Measurements from ENCODE around the gene ADAMTS1. TPM values are rescaled to one million over a fixed set of nuclear protein-coding genes. Genes with fewer than 3 reads are reported as not detected.

The ADAMTS1 gene
- polyA plus RNA-seq, 3 donors = 0.01 TPM; not detected in 2

GRCh38 chr21:26795412-26795805, 49.8 kb downstream of the ADAMTS1 start:
- Histone ChIP-seq H3K4me1 (ENCODE audit: control insufficient read depth in 1 of 2, insufficient read depth in 2 of 2, low read length in 2 of 2) (no peaks in the 10 kb centered on the region), H2AFZ (ENCODE audit: insufficient read depth, low read depth, low read length, poor library complexity, severe bottlenecking) (no peak overlapping the region), H3K9ac (ENCODE audit: insufficient read depth, low read length, poor library complexity, severe bottlenecking) (no peak overlapping the region), H3K36me3 (replicated peaks in 1 of 2; ENCODE audit: control insufficient read depth in 1 of 2, insufficient read depth in 2 of 2, low read length in 2 of 2) (no peaks in the 10 kb centered on the region), H4K20me1 (ENCODE audit: insufficient read depth, low read length) (no peaks in the 10 kb centered on the region), H3K27ac (ENCODE audit: low read depth in 1 of 2, low read length in 2 of 2) (no peak overlapping the region), H3K4me2 (replicated peaks; ENCODE audit: extremely low read depth, low read length, poor library complexity, severe bottlenecking) (no peak overlapping the region), H3K4me3 (replicated peaks in 1 of 3; ENCODE audit: low read depth in 2 of 3, low read length in 3 of 3) (no peak overlapping the region), H3K79me2 (ENCODE audit: insufficient read depth, low read length) (no peaks in the 10 kb centered on the region), H3K27me3 (ENCODE audit: control insufficient read depth in 2 of 2, insufficient read depth in 2 of 2, low read length in 2 of 2) (no peaks in the 10 kb centered on the region), H3K9me3 (replicated peaks in 1 of 2; ENCODE audit: control insufficient read depth in 1 of 2, insufficient read depth in 1 of 2, low read length in 2 of 2) (no peaks in the 10 kb centered on the region)
- Mint-ChIP-seq H3K27me3 (ENCODE audit: low read depth in 3 of 3) (peaks cover 0 to 1% (median 0%) of the 10 kb centered on the region in 3 donors), H3K36me3 (no peaks in the 10 kb centered on the region), H3K4me1 (no peaks in the 10 kb centered on the region), H3K4me3 (no peak overlapping the region), H3K27ac (no peak overlapping the region), H3K9me3 (peaks cover 0 to 8% (median 3%) of the 10 kb centered on the region in 7 donors)
- intact Hi-C loops (cut with micrococcal nuclease) = no loop called here
- no peak for TF ChIP-seq CTCF (IDR thresholded peaks at IDR 0.05)
- no peak for DNase-seq
- 95% methylated on average over 7 of the region's 10 CpGs for WGBS (ENCODE audit: insufficient coverage)

DNA sequence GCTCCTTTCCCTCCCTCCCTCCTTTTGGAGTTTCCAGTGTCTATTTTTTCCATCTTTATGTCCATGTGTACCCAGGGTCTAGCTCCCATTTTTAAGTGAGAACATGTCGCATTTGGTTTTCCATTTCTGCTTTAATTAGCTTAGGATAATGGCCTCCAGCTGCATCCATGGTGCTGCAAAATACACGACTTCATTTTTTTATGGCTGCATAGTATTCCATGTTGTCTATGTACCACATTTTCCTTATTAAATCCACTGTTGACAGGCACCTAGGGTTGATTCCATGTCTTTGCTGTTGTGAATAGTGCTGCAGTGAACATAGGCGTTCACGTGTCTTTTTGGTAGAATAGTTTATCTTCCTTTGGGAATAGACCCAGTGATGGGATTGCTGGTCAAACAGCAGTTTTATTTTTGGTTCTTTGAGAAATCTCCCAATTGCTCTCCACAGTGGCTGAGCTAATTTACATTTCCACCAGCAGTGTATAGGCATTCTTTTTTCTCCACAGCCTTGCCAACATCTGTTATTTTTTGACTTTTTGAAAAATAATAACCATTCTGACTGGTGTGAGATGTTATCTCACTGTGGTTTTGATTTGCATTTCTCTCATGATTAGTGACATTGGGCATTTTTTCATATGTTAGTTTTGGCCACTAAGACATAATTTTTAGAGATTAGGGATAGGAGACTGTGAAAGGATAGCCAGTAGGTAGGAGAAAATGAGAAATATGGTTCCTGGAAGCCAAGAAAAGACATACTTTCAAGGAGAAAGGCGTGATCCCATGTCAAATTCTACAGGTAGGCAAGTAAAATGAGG, 50.4 kb downstream of the ADAMTS1 start:
- no peak overlapping the region for H2AFZ ChIP-seq (ENCODE audit: insufficient read depth, low read depth, low read length, poor library complexity, severe bottlenecking)
- no peaks in the 10 kb centered on the region for H3K4me1 Mint-ChIP-seq
- H3K36me3 Mint-ChIP-seq = no peaks in the 10 kb centered on the region
- no peak for TF ChIP-seq CTCF (IDR thresholded peaks at IDR 0.05)
- H3K27ac Mint-ChIP-seq = no peak overlapping the region
- no peaks in the 10 kb centered on the region for H3K27me3 ChIP-seq (ENCODE audit: control insufficient read depth in 2 of 2, insufficient read depth in 2 of 2, low read length in 2 of 2)
- DNase-seq = no peak
- H3K27me3 Mint-ChIP-seq (ENCODE audit: low read depth in 3 of 3) = peaks cover 0 to 1% (median under 1%) of the 10 kb centered on the region in 3 donors
- peaks cover 0 to 6% (median 3%) of the 10 kb centered on the region in 7 donors for H3K9me3 Mint-ChIP-seq
- no peak overlapping the region for H3K4me2 ChIP-seq (replicated peaks; ENCODE audit: extremely low read depth, low read length, poor library complexity, severe bottlenecking)
- 85% methylated on average over 4 of the region's 5 CpGs for WGBS (ENCODE audit: insufficient coverage)
- no peak overlapping the region for H3K27ac ChIP-seq (ENCODE audit: low read depth in 1 of 2, low read length in 2 of 2)
- no peaks in the 10 kb centered on the region for H3K79me2 ChIP-seq (ENCODE audit: insufficient read depth, low read length)
- intact Hi-C loops (cut with micrococcal nuclease) = no loop called here
- no peaks in the 10 kb centered on the region for H3K4me1 ChIP-seq (ENCODE audit: control insufficient read depth in 1 of 2, insufficient read depth in 2 of 2, low read length in 2 of 2)
- H3K4me3 ChIP-seq (replicated peaks in 1 of 3; ENCODE audit: low read depth in 2 of 3, low read length in 3 of 3) = no peak overlapping the region
- no peaks in the 10 kb centered on the region for H3K36me3 ChIP-seq (replicated peaks in 1 of 2; ENCODE audit: control insufficient read depth in 1 of 2, insufficient read depth in 2 of 2, low read length in 2 of 2)
- H3K9me3 ChIP-seq (replicated peaks in 1 of 2; ENCODE audit: control insufficient read depth in 1 of 2, insufficient read depth in 1 of 2, low read length in 2 of 2) = no peaks in the 10 kb centered on the region
- no peak overlapping the region for H3K4me3 Mint-ChIP-seq
- no peaks in the 10 kb centered on the region for H4K20me1 ChIP-seq (ENCODE audit: insufficient read depth, low read length)
- no peak overlapping the region for H3K9ac ChIP-seq (ENCODE audit: insufficient read depth, low read length, poor library complexity, severe bottlenecking)
